NCI-H2196 treated with DMSO at 0.1 percent for 48 hours (cell line): Measurements from ENCODE around the gene ZNF330.
"Not testable (repeated sequence)": the region's sequence is repeated elsewhere in the genome, so short reads cannot be mapped to it uniquely, and the experiment has no call there.

ENCODE experiments used
- DNase-seq: peaks from one replicate; lab custom pipeline; 2025; ENCODE audit not compliant: unreplicated experiment; lab: John Stamatoyannopoulos, UW

Gene ZNF330

GRCh38 chr4:141220691-141221659 is at the start of gene ZNF330:
Gene ZNF330 (plus strand): TSS chr4:141220895. CDS start chr4:141222372, 1,477 bp downstream.
- peak; percentile 5 for DNase-seq

GRCh38 chr4:141174457-141174856 is 46.2 kb upstream of the ZNF330 start:
- no peak for DNase-seq

GRCh38 chr4:141177171-141177570 is 43.5 kb upstream of the ZNF330 start:
- DNase-seq, result no peak

- no peak for DNase-seq
Observed at GRCh38 chr4:141179474-141180373, 41.0 kb upstream of the ZNF330 start.

- DNase-seq, result no peak
Observed at GRCh38 chr4:141180991-141181761, 39.5 kb upstream of the ZNF330 start.

- DNase-seq, result not testable (repeated sequence)
Observed at GRCh38 chr4:141183491-141183890, 37.2 kb upstream of the ZNF330 start.

GRCh38 chr4:141192564-141192963 is 28.1 kb upstream of the ZNF330 start:
- DNase-seq, result no peak

- no peak for DNase-seq
Observed at GRCh38 chr4:141193516-141194034, 27.1 kb upstream of the ZNF330 start.

GRCh38 chr4:141195095-141195707 is 25.5 kb upstream of the ZNF330 start:
- DNase-seq, result no peak

- no peak for DNase-seq
Observed at GRCh38 chr4:141196227-141196933, 24.3 kb upstream of the ZNF330 start.

- no peak for DNase-seq
Observed at GRCh38 chr4:141207961-141208360, 12.7 kb upstream of the ZNF330 start.

- no peak for DNase-seq
Observed at GRCh38 chr4:141210168-141210567, 10.5 kb upstream of the ZNF330 start.

GRCh38 chr4:141213550-141213991 is 7.1 kb upstream of the ZNF330 start:
- DNase-seq, result no peak

GRCh38 chr4:141215030-141215429 is 5.7 kb upstream of the ZNF330 start:
- no peak for DNase-seq

GRCh38 chr4:141216002-141216761 is 4.5 kb upstream of the ZNF330 start:
- DNase-seq, result no peak

GRCh38 chr4:141220271-141220670 is 424 bp upstream of the ZNF330 start:
- no peak for DNase-seq

GRCh38 chr4:141223418-141223817 is 2.7 kb downstream of the ZNF330 start:
- no peak for DNase-seq

- DNase-seq, result not testable (repeated sequence)
Observed at GRCh38 chr4:141227280-141227679, 6.6 kb downstream of the ZNF330 start.
